ENCODE measurements around the gene POLD3. TPM values are rescaled to one million over a fixed set of nuclear protein-coding genes. Genes with fewer than 3 reads are reported as not detected.

The POLD3 gene
- total RNA-seq, 1 experiment from 2014 or later = 19.5 TPM

DNA sequence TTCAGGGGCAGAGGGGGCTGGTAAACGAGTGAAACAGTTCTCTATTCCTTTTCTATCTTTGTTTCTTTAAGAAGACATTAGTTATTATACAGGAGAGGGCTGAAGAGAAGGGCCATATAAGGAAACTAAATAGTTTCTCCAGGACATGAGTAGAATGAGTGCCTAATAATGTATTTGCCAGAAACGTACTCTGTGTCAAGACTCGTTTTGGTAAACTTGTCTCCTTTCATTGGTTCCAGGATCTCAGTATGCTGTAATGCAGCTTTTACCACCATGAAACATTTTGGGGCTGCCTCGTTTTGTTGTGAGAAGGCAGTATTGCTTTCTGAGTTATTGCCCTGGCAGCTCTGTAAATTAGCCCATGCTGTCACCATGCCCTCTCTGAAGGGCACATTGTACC is 51.7 kb downstream of the POLD3 start:
- Mint-ChIP-seq H3K4me1 (ENCODE audit: insufficient read depth, unreplicated experiment) (no peaks in the 10 kb centered on the region), H3K9me3 (ENCODE audit: unreplicated experiment) (no peaks in the 10 kb centered on the region), H3K4me3 (ENCODE audit: unreplicated experiment) (no peak overlapping the region), H3K36me3 (ENCODE audit: insufficient read depth, unreplicated experiment) (peaks cover 34% of the 10 kb centered on the region), H3K27me3 (ENCODE audit: insufficient read depth, unreplicated experiment) (no peaks in the 10 kb centered on the region), H3K27ac (ENCODE audit: low read depth, unreplicated experiment) (no peak overlapping the region)
- POLR2A ChIA-PET = no interaction called here
- intact Hi-C loops (cut with micrococcal nuclease) = no loop called here
- CTCF ChIA-PET = interaction anchor here (1.1 kb wide), 1 partner anchor 82 kb away, joined by 5 read pairs; no protein-coding TSS in a partner anchor
- BruUV-seq (replicated peaks) = no TSS peak
- no peak for TF ChIP-seq CTCF (IDR thresholded peaks at IDR 0.05; ENCODE audit: unreplicated experiment)
- no peak for DNase-seq (ENCODE audit: unreplicated experiment)

GRCh38 chr11:74646215-74646614 is 53.8 kb downstream of the POLD3 start:
- POLR2A ChIA-PET = no interaction called here
- Mint-ChIP-seq H3K4me1 (ENCODE audit: insufficient read depth, unreplicated experiment) (no peaks in the 10 kb centered on the region), H3K36me3 (ENCODE audit: insufficient read depth, unreplicated experiment) (peaks cover 26% of the 10 kb centered on the region)

GRCh38 chr11:74646954-74647353 is 54.6 kb downstream of the POLD3 start:
- CTCF ChIA-PET = interaction anchor here (0.7 to 3.8 kb wide), 3 partner anchors 75 to 97 kb away, joined by 3 to 15 read pairs (median 4); no protein-coding TSS in a partner anchor
- TF ChIP-seq CTCF (IDR thresholded peaks at IDR 0.05; ENCODE audit: unreplicated experiment) = no peak
- Mint-ChIP-seq H3K27me3 (ENCODE audit: insufficient read depth, unreplicated experiment) (no peaks in the 10 kb centered on the region), H3K36me3 (ENCODE audit: insufficient read depth, unreplicated experiment) (peaks cover 21% of the 10 kb centered on the region), H3K27ac (ENCODE audit: low read depth, unreplicated experiment) (no peak overlapping the region), H3K4me3 (ENCODE audit: unreplicated experiment) (no peak overlapping the region), H3K4me1 (ENCODE audit: insufficient read depth, unreplicated experiment) (no peaks in the 10 kb centered on the region), H3K9me3 (ENCODE audit: unreplicated experiment) (no peaks in the 10 kb centered on the region)
- POLR2A ChIA-PET = no interaction called here
- BruUV-seq (replicated peaks) = no TSS peak
- DNase-seq (ENCODE audit: unreplicated experiment) = no peak
- intact Hi-C loops (cut with micrococcal nuclease) = no loop called here

More at GRCh38 chr11:74646215-74646614, 53.8 kb downstream of the POLD3 start:
- no TSS peak for BruUV-seq (replicated peaks)
- intact Hi-C loops (cut with micrococcal nuclease) = no loop called here
- TF ChIP-seq CTCF (IDR thresholded peaks at IDR 0.05; ENCODE audit: unreplicated experiment) = no peak
- no peak overlapping the region for H3K27ac Mint-ChIP-seq (ENCODE audit: low read depth, unreplicated experiment)
- no peaks in the 10 kb centered on the region for H3K27me3 Mint-ChIP-seq (ENCODE audit: insufficient read depth, unreplicated experiment)
- DNase-seq (ENCODE audit: unreplicated experiment) = no peak
- no peak overlapping the region for H3K4me3 Mint-ChIP-seq (ENCODE audit: unreplicated experiment)
- CTCF ChIA-PET = interaction anchor here (3.8 kb wide), 1 partner anchor 81 kb away, joined by 15 read pairs; no protein-coding TSS in a partner anchor
- H3K9me3 Mint-ChIP-seq (ENCODE audit: unreplicated experiment) = no peaks in the 10 kb centered on the region

DNA sequence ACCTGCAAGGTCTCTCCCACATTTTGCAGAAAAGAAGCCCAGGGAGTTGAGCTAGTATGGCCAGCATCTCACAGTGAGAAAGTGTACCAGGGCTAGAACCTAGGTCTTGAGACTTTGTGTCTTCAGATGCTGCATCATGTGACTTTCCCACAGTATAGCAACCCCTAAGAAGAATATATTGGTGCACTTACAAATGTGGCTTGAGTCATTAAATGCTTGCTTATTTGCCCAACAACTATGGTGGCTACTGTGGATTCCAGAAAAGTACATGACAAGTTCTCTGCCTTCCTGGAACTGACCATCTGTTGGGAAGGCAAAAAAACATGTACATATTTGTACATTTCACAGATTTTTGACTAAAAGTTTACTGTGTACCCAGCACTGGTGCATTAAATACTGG is 55.0 kb downstream of the POLD3 start:
- H3K4me1 Mint-ChIP-seq (ENCODE audit: insufficient read depth, unreplicated experiment) = no peaks in the 10 kb centered on the region
- DNase-seq (ENCODE audit: unreplicated experiment) = no peak
- no peak for TF ChIP-seq CTCF (IDR thresholded peaks at IDR 0.05; ENCODE audit: unreplicated experiment)
- H3K4me3 Mint-ChIP-seq (ENCODE audit: unreplicated experiment) = no peak overlapping the region
- H3K36me3 Mint-ChIP-seq (ENCODE audit: insufficient read depth, unreplicated experiment) = peaks cover 21% of the 10 kb centered on the region
- H3K27me3 Mint-ChIP-seq (ENCODE audit: insufficient read depth, unreplicated experiment) = no peaks in the 10 kb centered on the region
- intact Hi-C loops (cut with micrococcal nuclease) = no loop called here
- H3K9me3 Mint-ChIP-seq (ENCODE audit: unreplicated experiment) = no peaks in the 10 kb centered on the region
- CTCF ChIA-PET = interaction anchor here (0.7 to 3.8 kb wide), 3 partner anchors 76 to 96 kb away, joined by 3 to 15 read pairs (median 4); no protein-coding TSS in a partner anchor
- no peak overlapping the region for H3K27ac Mint-ChIP-seq (ENCODE audit: low read depth, unreplicated experiment)
- BruUV-seq (replicated peaks) = no TSS peak
- POLR2A ChIA-PET = no interaction called here
